ENCODE measurements around the gene ACD.

GRCh38 chr16:67685388-67686112 lies 25.5 kb upstream of the ACD start:
- TF ChIP-seq POLR2AphosphoS5 (IDR thresholded peaks at IDR 0.05; ENCODE audit: low read depth, low read length) (no peak), POLR2A (IDR thresholded peaks at IDR 0.05; ENCODE audit: low read depth, low read length) (no peak), TAF1 (IDR thresholded peaks at IDR 0.05; ENCODE audit: low read depth, low read length) (no peak), POU2F2 (IDR thresholded peaks at IDR 0.05; ENCODE audit: low read depth, low read length) (no peak), PAX5 (IDR thresholded peaks at IDR 0.05; ENCODE audit: insufficient read depth, low read length, severe bottlenecking) (peak; percentile 83), SPI1 (IDR thresholded peaks at IDR 0.05; ENCODE audit: low read depth, low read length) (no peak)
